MM.1S (cell line): ENCODE measurements around the gene SLC9A1.

ENCODE experiments used
- DNase-seq: peaks from one replicate; pipeline ENCODE4 v3.0.0-alpha.2; 2015
- H2AFZ ChIP-seq: fragments of 300-600 bp; sonication (generic); 2 replicates; pipeline ENCODE4 v1.6.0; 2016; ENCODE audit warnings: antibody characterized with exemption, low read length
- H3F3A ChIP-seq: fragments of 300-600 bp; sonication (generic); 2 replicates; pipeline ENCODE4 v1.6.1; 2016; ENCODE audit warnings: mild to moderate bottlenecking, antibody characterized with exemption, low read length, moderate library complexity, mixed read lengths; ENCODE audit not compliant: insufficient read depth
- H3K27ac ChIP-seq: fragments of 300-600 bp; sonication (generic); 2 replicates; pipeline ENCODE4 v1.5.1; 2016; ENCODE audit warnings: mild to moderate bottlenecking, low read length
- H3K27me3 ChIP-seq: fragments of 300-600 bp; sonication (generic); replicated peaks from 2 replicates; pipeline ENCODE4 v1.6.0; 2016; ENCODE audit warnings: low read length; ENCODE audit not compliant: insufficient read depth
- H3K36me3 ChIP-seq: fragments of 300-600 bp; sonication (generic); replicated peaks from 2 replicates; pipeline ENCODE4 v1.6.1; 2016; ENCODE audit warnings: mild to moderate bottlenecking, low read length, mixed read lengths; ENCODE audit not compliant: insufficient read depth
- H3K4me1 ChIP-seq: fragments of 300-600 bp; sonication (generic); 2 replicates; pipeline ENCODE4 v1.6.1; 2016; ENCODE audit warnings: low read length, mixed read lengths
- H3K4me2 ChIP-seq: fragments of 300-600 bp; sonication (generic); 2 replicates; pipeline ENCODE4 v1.6.0; 2016; ENCODE audit warnings: low read depth, low read length
- H3K4me3 ChIP-seq: fragments of 300-600 bp; sonication (generic); 2 replicates; pipeline ENCODE4 v1.5.1; 2016; ENCODE audit warnings: low read length, mixed read lengths
- H3K79me2 ChIP-seq: fragments of 300-600 bp; sonication (generic); 2 replicates; pipeline ENCODE4 v1.6.1; 2016; ENCODE audit warnings: mixed run types, low read length, mixed read lengths
- H3K9ac ChIP-seq: fragments of 300-600 bp; sonication (generic); 2 replicates; pipeline ENCODE4 v1.6.1; 2016; ENCODE audit warnings: low read length, mixed read lengths
- H3K9me2 ChIP-seq: fragments of 300-600 bp; sonication (generic); replicated peaks from 2 replicates; pipeline ENCODE4 v1.6.1; 2016; ENCODE audit warnings: mild to moderate bottlenecking, low read length, mixed read lengths; ENCODE audit not compliant: insufficient read depth
- H3K9me3 ChIP-seq: fragments of 300-600 bp; sonication (generic); replicated peaks from 2 replicates; pipeline ENCODE4 v1.6.1; 2016; ENCODE audit warnings: mild to moderate bottlenecking, low read length, mixed read lengths; ENCODE audit not compliant: insufficient read depth
- H4K20me1 ChIP-seq: fragments of 300-600 bp; sonication (generic); 2 replicates; pipeline ENCODE4 v1.6.1; 2016; ENCODE audit warnings: mild to moderate bottlenecking, low read length, moderate library complexity, mixed read lengths; ENCODE audit not compliant: insufficient read depth
- CTCF ChIP-seq: fragments of 300-600 bp; sonication (generic); IDR thresholded peaks from 2 replicates; pipeline ENCODE4 v1.5.1; 2016; ENCODE audit warnings: antibody characterized with exemption, low read length, mixed read lengths
- EZH2 ChIP-seq: fragments of 300-600 bp; sonication (generic); optimal IDR thresholded peaks from 2 replicates; pipeline ENCODE3; 2017; ENCODE audit warnings: low read depth, mild to moderate bottlenecking, antibody characterized with exemption, low read length, mixed read lengths
- EZH2phosphoT487 ChIP-seq: fragments of 300-600 bp; sonication (generic); IDR thresholded peaks from 2 replicates; pipeline ENCODE4 v1.6.1; 2018; ENCODE audit warnings: antibody characterized with exemption, low read length

SLC9A1 gene

GRCh38 chr1:27124405-27124804 lies 30.5 kb downstream of the SLC9A1 start:
- H3K4me2 ChIP-seq, result no peak overlapping the region
- no peak overlapping the region for H3K27ac ChIP-seq
- TF ChIP-seq EZH2phosphoT487 (no peak), CTCF (no peak), EZH2 (no peak)

GRCh38 chr1:27122652-27123051 lies 32.3 kb downstream of the SLC9A1 start:
- H3K4me2 ChIP-seq, result no peak overlapping the region
- no peak for DNase-seq
- no peak overlapping the region for H2AFZ ChIP-seq
- no peaks in the 10 kb centered on the region for H4K20me1 ChIP-seq
- no peak overlapping the region for H3K27ac ChIP-seq
- no peaks in the 10 kb centered on the region for H3F3A ChIP-seq
- TF ChIP-seq EZH2, result no peak
- no peak overlapping the region for H3K9ac ChIP-seq
- H3K79me2 ChIP-seq, result no peaks in the 10 kb centered on the region
- H3K9me3 ChIP-seq, result no peaks in the 10 kb centered on the region
- H3K36me3 ChIP-seq, result no peaks in the 10 kb centered on the region
- no peak overlapping the region for H3K4me3 ChIP-seq
- no peaks in the 10 kb centered on the region for H3K27me3 ChIP-seq
- H3K9me2 ChIP-seq, result no peaks in the 10 kb centered on the region
- no peaks in the 10 kb centered on the region for H3K4me1 ChIP-seq

More at GRCh38 chr1:27124405-27124804, 30.5 kb downstream of the SLC9A1 start:
- no peaks in the 10 kb centered on the region for H3K4me1 ChIP-seq
- H3K27me3 ChIP-seq, result no peaks in the 10 kb centered on the region
- DNase-seq, result no peak
- no peak overlapping the region for H3K4me3 ChIP-seq
- H4K20me1 ChIP-seq, result no peaks in the 10 kb centered on the region
- H3K79me2 ChIP-seq, result no peaks in the 10 kb centered on the region
- no peaks in the 10 kb centered on the region for H3F3A ChIP-seq
- H3K9ac ChIP-seq, result no peak overlapping the region
- H3K9me2 ChIP-seq, result no peaks in the 10 kb centered on the region
- H3K9me3 ChIP-seq, result no peaks in the 10 kb centered on the region
- H2AFZ ChIP-seq, result no peak overlapping the region
- no peaks in the 10 kb centered on the region for H3K36me3 ChIP-seq

GRCh38 chr1:27120854-27121253 lies 34.1 kb downstream of the SLC9A1 start:
- Histone ChIP-seq H3K9me3 (no peaks in the 10 kb centered on the region), H2AFZ (no peak overlapping the region), H3K79me2 (no peaks in the 10 kb centered on the region), H3K36me3 (no peaks in the 10 kb centered on the region), H3K27me3 (no peaks in the 10 kb centered on the region), H3K9me2 (no peaks in the 10 kb centered on the region), H3F3A (no peaks in the 10 kb centered on the region), H3K9ac (no peak overlapping the region), H3K4me3 (no peak overlapping the region), H3K27ac (no peak overlapping the region), H4K20me1 (no peaks in the 10 kb centered on the region), H3K4me1 (no peaks in the 10 kb centered on the region), H3K4me2 (no peak overlapping the region)
- TF ChIP-seq EZH2phosphoT487, result no peak
- TF ChIP-seq EZH2, result no peak
- no peak for TF ChIP-seq CTCF
- DNase-seq, result no peak

GRCh38 chr1:27118440-27118689 lies 36.6 kb downstream of the SLC9A1 start:
- TF ChIP-seq EZH2 (no peak), CTCF (no peak), EZH2phosphoT487 (no peak)
- H2AFZ ChIP-seq, result no peak overlapping the region
- H3K27me3 ChIP-seq, result no peaks in the 10 kb centered on the region
- no peaks in the 10 kb centered on the region for H3F3A ChIP-seq
- no peaks in the 10 kb centered on the region for H3K4me1 ChIP-seq
- H3K27ac ChIP-seq, result no peak overlapping the region
- no peaks in the 10 kb centered on the region for H3K9me3 ChIP-seq
- H3K36me3 ChIP-seq, result no peaks in the 10 kb centered on the region
- no peak overlapping the region for H3K4me2 ChIP-seq
- no peak for DNase-seq
- H3K4me3 ChIP-seq, result no peak overlapping the region
- no peaks in the 10 kb centered on the region for H4K20me1 ChIP-seq
- H3K9me2 ChIP-seq, result no peaks in the 10 kb centered on the region
- H3K9ac ChIP-seq, result no peak overlapping the region
- no peaks in the 10 kb centered on the region for H3K79me2 ChIP-seq
